Right ventricle myocardium superior (tissue), 1 donor: ENCODE data around the gene AGPAT4. TPM values are rescaled to one million over a fixed set of nuclear protein-coding genes. Genes with fewer than 3 reads are reported as not detected.
A peak's percentile ranks its signal among the peaks of the same experiment; 100 is the strongest.
"Not testable (repeated sequence)": the region's sequence is repeated elsewhere in the genome, so short reads cannot be mapped to it uniquely, and the experiment has no call there.

Experiments used
- ATAC-seq: fragments of 200-7000 bp; cut with Tn5 transposase; one replicate; pipeline ENCODE4 v1.9.1; 2020; ENCODE audit warnings: mild to moderate bottlenecking; ENCODE audit not compliant: poor library complexity
- DNase-seq: peaks from one replicate; pipeline ENCODE4 v3.0.0-alpha.2; 2020
- intact Hi-C: fragments of 100-400 bp; cut with DNase I; formaldehyde crosslinking; loops from one replicate; pipeline ENCODE4 v1.11.2; 2022
- long read RNA-seq: library from polyadenylated mRNA; unstranded; transcript quantifications from one replicate; pipeline ENCODE4 v2.0.0, GENCODE V29; 2021
- total RNA-seq: library from RNA; stranded (reverse); fragmentation: NEBNext Ultra II Directional; extraction: Animal tissue kit (Norgen Biotek cat#: 25700); gene quantifications from one replicate; pipeline ENCODE4 v1.2.1, GENCODE V29; 2021
- donor health status: DM: no; HTN: yes; CAD: no; lungs with severe emphysema.

The AGPAT4 gene, protein sequence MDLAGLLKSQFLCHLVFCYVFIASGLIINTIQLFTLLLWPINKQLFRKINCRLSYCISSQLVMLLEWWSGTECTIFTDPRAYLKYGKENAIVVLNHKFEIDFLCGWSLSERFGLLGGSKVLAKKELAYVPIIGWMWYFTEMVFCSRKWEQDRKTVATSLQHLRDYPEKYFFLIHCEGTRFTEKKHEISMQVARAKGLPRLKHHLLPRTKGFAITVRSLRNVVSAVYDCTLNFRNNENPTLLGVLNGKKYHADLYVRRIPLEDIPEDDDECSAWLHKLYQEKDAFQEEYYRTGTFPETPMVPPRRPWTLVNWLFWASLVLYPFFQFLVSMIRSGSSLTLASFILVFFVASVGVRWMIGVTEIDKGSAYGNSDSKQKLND
- 2.1 TPM for total RNA-seq
- long read RNA-seq = 0 reads

- DNase-seq = peak; percentile 47
- peak; percentile 99 for ATAC-seq
- intact Hi-C loops = no loop called here
These were observed at the start of gene AGPAT4 for GRCh38 chr6:161273752-161274487. TSS of gene AGPAT4 (minus strand) at chr6:161274061. CDS start at chr6:161232213, 41,848 bp downstream.

GRCh38 chr6:161319231-161319630 is 45.4 kb upstream of the AGPAT4 start:
- ATAC-seq = no peak
- DNase-seq = no peak
- intact Hi-C loops = no loop called here

- intact Hi-C loops = no loop called here
- ATAC-seq (no peak), DNase-seq (no peak)
These were observed 44.6 kb upstream of the AGPAT4 start for GRCh38 chr6:161318456-161318855.

- intact Hi-C loops = no loop called here
- DNase-seq (no peak), ATAC-seq (no peak)
These were observed 42.7 kb upstream of the AGPAT4 start for GRCh38 chr6:161316531-161316930.

DNA sequence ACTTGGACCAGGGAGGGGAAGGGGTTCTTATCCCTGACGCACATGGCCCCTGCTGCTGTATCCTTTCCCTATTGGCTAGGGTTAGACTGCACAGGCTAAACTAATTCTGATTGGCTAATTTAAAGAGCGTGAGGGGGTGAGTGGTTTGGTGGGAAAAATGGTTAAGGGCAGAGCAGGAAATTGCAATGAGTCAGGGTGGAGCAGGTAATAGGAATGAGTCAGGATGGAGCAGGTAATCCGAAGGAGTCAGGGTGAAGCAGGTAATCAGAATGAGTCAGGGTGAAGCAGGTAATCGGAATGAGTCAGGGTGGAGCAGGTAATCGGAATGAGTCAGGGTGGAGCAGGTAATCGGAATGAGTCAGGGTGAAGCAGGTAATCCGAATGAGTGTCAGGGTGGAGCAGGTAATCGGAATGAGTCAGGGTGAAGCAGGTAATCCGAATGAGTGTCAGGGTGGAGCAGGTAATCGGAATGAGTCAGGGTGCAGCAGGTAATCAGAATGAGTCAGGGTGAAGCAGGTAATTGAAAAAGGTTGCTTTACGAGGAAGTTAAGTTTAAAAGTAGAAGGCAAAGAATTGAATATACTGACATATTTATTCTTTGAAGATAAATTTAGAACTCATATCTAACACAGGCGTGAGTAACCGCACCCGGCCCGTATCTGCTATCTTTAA is 41.5 kb upstream of the AGPAT4 start:
- DNase-seq, ATAC-seq, intact Hi-C loops: not testable (repeated sequence)

GRCh38 chr6:161314541-161315245 is 40.8 kb upstream of the AGPAT4 start:
- ATAC-seq, DNase-seq, intact Hi-C loops: not testable (repeated sequence)

DNA sequence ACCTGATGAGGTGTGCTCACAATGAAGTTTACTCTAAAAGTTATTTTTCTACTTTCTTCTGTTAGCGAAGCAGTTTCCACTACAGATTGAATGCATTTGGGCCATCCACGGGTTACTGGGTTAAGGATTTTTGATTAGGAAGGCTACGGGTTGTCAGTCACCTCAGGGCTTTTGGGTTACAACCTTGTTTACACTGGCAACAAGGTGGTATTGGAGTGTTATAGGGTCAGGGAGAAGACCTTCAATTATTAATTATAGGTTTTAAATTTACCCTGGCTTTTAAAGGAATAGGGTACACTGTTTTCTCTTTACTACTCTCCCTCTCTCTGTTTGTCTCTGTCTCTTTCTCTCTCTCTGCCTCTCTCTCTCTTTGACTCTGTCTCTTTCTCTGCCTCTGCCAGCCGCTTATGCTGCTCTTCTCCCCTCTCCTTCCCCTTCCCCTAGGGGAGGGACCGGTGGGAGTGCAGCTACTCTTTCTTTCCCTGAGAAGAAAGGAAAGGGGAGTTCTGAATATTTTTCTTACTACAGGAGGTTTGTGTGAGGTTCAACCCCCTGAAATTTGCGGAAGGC is 40.2 kb upstream of the AGPAT4 start:
- DNase-seq (no peak), ATAC-seq (no peak)
- intact Hi-C loops = no loop called here

DNA sequence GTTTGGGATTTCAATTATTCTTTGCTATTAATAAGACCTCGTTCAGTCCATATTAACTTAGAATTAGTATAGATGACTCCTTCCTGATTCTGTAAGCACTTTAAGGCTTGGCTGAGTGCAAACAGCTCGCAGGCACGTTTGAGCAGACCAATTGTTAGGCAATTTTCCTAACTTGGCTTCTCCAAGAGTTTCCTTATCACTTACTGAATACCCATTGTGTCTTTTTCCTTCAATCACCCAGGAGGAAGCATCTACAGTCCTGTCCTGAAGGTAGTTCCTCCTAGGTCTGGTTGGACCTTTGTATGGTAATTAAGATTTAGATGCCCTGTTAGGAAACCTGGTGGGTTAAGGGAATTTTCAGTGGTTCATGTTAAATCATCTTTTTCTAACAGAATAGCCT is 39.6 kb upstream of the AGPAT4 start:
- DNase-seq, ATAC-seq, intact Hi-C loops: not testable (repeated sequence)

- intact Hi-C loops, ATAC-seq, DNase-seq: not testable (repeated sequence)
These were observed 35.9 kb upstream of the AGPAT4 start for GRCh38 chr6:161309774-161310173.

GRCh38 chr6:161308075-161308655 is 34.3 kb upstream of the AGPAT4 start:
- ATAC-seq = no peak
- intact Hi-C loops = no loop called here
- no peak for DNase-seq

DNA sequence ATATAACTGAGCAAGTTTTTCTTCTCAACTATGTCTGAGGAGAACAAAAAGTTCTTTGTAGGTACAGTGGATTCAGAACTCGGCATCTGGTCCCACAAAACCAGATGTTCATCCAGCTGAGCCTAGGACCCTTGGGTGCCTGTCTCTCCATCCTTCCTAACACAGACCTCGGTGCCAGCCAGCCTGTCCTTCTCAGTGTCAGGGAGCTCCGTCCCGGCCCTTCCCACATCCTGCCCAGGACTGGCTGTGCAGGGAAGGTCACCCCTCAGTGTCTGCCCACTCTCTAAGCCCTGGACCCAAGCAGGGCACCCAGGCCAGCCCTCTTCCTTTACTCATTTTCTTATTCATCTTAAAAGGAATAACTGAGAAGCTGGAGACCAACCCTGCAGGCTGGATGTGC is 32.0 kb upstream of the AGPAT4 start:
- ATAC-seq (no peak), DNase-seq (no peak)
- intact Hi-C loops = no loop called here

DNA sequence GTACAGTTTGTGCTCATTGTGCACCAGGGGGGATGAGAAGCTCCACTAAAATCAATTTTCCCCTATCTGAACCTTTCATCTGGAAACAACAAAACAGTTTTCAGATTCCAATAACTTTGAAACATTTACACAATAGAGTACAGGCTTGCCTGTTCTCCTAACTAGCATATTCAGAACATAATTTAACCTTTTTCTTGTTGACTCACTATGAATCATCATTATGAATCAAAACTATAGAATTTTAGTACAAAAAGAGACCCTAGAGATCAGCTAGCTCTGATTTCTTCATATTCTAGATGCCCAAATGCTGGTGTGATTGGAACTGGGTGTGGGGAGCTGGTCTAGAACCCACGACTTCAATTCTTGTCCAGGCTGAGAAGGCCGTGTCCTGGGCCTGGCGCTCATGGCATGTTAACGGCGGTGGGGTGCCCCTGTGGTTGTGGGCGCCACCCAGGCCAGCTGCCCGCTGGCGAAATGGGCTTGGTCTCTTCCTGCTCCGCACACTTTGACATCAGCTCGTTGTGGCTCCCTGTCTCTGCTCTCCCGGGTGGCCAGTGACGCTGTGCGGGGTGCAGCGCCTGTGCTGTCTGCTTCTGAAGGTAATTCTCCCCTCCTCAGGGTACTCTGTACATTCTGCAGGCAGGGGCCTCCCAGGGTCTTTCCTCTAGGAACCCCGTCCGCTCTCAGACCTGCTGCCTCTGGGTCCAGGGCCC is 29.9 kb upstream of the AGPAT4 start:
- intact Hi-C loops = no loop called here
- no peak for ATAC-seq
- DNase-seq = no peak

DNA sequence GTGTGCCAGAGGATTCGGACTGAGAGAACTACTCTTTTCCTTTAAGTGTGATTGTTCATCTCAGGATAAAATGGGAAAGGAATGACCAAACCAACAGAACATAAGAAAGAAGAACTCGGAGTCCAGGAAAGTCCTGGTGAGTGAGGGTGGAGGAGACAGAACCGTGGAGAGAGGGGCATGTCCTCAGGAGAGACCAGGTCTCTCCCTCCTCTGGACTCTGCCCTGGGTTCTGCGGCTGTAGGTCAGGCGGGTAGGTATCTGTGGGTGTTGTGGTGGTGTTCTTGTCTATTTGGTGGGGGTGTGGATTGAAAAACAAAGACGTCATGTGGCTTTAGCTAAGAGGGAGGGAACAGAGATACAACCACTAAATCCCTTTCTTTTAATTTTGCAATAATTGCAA is 29.1 kb upstream of the AGPAT4 start:
- ATAC-seq (no peak), DNase-seq (no peak)

DNA sequence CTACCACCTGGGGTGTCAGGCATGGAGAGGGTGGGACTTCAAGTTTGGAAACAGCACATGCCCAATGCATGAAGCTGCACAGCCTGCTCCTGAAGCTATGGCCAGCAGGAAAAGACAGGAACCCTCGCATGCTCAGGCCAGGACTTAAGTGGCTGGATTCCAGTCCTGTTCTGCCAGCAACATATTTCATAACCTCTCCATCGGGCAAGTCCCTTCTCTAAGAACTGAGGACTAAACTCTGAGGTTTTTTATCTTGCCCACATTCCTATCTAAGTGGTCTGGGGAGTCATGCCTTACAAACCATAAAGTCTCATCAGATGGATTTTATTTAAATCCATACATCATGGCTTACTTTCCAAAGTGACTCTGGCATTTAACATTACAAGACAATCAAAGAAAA is 27.5 kb upstream of the AGPAT4 start:
- ATAC-seq = peak; percentile 93
- intact Hi-C loops = no loop called here
- DNase-seq = peak; percentile 48

More for the DNA sequence above, 29.1 kb upstream of the AGPAT4 start:
- intact Hi-C loops = no loop called here

- peak; percentile 46 for ATAC-seq
- no peak for DNase-seq
- intact Hi-C loops = no loop called here
These were observed 27.0 kb upstream of the AGPAT4 start for GRCh38 chr6:161300823-161301222.

DNA sequence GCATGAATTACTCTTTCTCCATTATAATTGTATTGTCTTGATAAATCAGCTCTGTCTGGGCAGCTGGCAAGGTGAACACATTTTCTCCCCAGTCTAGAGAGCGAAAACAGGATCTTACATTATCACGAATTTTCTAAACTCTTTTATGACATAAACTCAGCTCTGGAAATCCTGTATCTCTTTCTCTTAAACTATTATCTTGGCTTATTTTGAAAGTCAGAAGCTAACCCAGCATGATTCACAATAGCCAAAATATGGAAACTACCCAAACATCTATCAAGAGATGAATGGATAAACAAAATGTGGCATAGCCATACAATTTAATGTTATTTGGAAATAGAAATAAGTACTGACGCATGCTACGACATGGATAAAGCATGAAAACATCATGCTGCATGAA is 25.9 kb upstream of the AGPAT4 start:
- intact Hi-C loops = no loop called here
- no peak for DNase-seq
- no peak for ATAC-seq

DNA sequence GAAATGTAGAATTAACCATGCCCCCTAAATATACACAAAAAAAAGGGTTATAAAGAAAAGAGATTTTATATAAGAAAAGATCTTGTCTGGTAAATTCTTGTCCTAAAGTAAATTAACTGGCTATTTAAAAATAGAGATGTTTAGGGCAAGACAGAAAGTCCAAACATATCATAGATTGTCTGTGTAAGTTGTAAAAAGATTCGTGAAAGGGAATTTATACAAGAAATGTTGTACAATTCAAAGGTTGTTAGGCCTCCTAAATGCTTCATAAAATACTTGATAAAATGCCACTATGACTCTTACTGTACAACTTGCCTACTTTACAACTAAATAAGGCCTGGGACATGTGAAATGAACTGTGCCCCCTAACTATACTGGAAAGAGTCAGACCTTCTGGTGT is 21.9 kb upstream of the AGPAT4 start:
- no peak for DNase-seq
- no peak for ATAC-seq
- intact Hi-C loops = no loop called here
